ENCODE measurements around the gene ITPR1.

ITPR1 gene

DNA sequence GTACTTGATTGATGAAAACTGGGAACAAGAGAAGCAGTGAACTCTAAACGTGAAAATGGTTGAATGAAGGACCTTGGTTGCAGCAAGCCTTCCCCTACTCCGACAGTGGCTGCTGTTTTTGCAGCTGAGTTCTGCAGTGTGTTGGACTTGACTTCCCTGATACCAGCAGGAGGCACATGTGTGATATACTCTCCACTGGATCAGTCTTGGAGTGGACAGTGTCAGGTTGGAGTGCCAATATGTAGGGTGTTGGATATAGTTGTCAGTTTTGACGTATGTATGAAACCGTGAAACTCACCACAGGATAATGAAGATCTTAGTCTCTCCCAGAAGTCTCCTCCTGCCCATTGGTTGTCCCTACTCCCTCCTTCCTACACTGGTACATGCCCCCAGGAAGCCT, 106.5 kb downstream of the ITPR1 start:
- DNase-seq: no peak

DNA sequence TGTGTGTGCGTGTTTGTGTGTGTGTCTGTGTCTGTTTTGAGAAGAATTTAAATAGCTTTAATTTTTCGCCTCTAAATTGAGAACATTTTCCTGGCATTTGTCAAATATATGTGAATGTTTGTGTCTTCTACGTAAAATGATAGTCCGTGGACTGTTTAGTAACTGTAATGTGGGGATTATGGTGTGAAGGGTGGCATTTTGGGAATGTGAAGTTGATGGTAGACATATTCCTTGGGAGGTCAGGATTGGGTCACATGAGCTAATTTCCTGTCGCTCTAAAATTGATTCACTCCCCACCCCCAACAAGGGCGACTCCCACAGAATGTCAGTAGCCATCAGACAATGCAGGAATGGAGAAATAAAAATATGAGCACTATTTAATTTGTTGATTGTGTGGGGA, 107.3 kb downstream of the ITPR1 start:
- no peak for DNase-seq

DNA sequence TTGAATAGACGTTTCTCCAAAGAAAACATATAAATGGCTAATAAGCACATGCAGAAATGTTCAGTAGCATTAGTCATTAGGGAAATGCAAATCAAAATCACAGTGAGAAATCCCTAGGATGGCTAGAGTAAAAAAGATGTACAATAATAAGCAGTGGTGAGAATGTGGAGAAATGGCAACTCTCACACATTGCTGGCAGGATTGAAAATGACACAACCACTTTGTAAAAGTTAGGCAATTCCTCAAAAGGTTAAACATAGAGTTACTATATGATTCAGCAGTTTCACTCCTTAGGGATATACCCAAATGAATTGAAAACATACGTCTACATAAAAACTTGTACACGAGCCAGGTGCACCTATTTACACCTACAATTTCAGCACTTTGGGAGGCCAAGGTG, 108.7 kb downstream of the ITPR1 start:
- DNase-seq: no peak

DNA sequence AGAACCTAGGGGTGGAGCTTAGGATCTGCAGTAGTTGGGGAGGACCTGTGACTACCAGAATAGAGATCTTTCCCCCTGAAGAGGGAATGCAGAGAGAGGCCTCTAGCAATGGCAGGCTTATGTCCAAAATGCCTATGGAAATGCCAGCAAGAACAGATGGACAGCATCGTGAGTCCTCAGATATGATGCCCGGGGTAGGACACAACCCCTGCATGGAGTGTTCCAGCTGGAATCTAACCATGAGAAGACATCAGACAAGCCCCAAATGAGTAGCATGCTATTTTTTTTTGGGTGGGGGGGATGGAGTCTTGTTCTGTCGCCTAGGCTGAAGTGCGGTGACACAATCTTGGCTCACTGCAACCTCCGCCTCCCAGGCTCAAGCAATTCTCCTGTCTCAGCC, 111.5 kb downstream of the ITPR1 start:
- DNase-seq: no peak

DNA sequence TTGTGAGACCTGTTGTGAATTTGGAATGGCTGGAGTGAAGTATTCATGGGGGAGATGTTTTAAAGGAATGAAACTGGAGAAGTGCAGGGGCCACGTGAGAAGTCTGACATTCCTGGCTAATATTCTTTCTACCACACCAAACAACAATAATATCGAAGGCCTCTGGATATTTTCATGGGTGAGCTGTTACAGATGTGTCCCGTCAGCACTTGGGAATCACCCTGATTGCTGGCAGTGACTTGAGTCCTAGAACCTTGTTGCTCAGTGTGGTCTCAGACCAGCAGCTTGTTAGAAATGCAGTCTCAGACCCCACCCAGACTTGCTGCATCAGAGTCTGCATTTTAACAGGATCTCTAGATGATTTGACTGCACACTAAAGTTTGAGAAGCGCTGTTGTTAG, 113.8 kb downstream of the ITPR1 start:
- no peak for DNase-seq

DNA sequence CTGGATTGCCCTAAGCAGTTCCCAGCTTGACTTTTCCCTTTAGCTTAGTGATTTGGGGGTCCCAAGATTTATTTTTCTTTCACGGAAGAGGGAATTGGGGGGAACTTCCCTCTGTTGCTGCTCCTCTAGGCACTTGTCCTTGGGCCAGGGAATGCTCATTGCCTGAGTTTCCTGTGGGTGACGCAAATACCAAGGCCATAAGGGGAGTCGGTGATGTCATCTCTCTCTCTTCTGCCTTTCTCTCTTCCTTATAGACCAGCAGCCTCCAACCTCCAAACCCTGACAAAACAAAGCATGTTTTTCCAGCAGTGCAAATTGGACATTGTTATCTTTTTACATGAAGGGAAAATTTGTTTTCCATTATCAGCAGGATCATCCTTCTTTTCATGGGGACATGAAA, 120.2 kb downstream of the ITPR1 start:
- DNase-seq: no peak

DNA sequence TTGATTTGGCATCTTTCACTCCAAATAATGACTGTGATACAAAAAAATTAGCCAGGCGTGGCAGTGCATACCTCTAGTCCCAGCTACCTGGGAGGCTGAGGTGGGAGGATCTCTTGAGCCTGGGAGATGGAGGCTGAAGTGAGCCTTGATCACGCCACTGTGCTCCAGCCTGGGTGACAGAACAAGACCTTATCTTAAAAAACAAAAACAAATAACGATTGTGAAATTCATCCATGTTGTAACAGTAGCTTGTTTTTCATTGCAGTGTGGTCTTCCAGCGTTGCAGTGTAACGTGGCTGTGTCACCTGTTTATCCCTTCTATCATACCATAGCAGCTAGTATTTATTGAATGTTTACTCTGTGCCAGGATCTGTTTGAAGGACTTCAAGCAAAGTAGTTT, 120.9 kb downstream of the ITPR1 start:
- DNase-seq: no peak

DNA sequence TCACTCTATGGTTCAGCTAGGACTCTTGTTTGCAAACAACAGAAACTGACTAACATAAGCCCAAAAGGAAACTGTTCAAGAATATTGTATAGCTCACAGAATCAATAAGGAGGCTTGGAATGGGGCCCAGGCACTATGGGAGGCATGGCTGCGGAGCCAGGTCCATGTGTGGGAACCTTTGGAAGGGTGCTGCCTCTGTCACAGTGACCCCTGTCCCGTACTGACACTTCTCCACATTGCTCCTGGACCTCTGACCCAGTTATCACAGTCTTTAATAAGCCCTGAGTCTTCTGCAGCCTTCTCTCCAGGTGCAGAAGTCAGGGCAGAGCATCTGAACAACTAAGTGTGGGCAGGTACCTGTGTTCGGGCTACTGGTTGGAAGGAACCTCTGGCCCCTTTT, 121.8 kb downstream of the ITPR1 start:
- no peak for DNase-seq

DNA sequence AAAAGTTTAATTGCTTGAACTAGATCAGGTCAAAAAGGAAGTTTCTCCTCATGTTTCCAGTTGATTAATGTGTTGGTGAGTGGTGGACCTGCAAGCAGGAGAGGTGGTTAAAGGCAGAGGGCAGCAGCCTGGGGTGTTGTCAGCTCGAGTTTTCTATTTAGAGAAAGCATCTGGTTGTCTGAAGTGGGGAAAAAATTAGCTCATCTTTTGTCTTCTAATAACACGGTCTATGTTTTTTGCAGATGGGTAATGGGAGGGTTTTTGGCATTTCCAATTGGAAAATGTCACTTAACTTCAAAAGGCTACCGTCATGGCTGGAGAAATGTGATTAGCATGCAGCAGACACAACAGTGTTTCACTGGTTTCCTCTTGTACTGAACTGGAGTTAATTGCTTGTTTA, 122.6 kb downstream of the ITPR1 start:
- DNase-seq: no peak

DNA sequence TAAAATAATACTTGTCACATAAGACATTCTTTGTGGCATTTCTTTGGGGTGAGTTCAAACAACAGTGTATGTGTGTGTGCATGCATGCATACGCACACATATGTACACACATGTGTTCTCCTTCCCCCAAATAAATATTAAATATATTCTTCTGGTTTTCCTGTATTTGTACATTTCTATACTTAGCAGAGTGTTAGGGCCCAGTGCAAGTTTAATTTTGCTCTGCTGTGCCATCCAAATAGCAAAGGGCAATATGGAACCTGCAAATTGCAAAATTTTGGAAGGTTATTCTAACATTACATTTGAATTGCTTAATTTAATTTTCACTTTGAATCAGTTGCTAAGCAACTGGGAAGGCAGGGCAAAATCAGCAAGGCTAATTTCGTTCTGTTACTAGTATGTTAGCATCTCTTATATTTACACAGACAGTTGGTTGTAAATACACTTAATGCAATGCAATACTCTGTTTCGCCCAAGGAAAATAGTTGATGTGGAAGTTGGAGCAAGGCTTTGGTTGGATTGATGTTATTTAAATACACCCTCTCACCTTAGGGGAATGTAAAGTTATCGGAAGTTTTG, 130.4 kb downstream of the ITPR1 start:
- DNase-seq: no peak

DNA sequence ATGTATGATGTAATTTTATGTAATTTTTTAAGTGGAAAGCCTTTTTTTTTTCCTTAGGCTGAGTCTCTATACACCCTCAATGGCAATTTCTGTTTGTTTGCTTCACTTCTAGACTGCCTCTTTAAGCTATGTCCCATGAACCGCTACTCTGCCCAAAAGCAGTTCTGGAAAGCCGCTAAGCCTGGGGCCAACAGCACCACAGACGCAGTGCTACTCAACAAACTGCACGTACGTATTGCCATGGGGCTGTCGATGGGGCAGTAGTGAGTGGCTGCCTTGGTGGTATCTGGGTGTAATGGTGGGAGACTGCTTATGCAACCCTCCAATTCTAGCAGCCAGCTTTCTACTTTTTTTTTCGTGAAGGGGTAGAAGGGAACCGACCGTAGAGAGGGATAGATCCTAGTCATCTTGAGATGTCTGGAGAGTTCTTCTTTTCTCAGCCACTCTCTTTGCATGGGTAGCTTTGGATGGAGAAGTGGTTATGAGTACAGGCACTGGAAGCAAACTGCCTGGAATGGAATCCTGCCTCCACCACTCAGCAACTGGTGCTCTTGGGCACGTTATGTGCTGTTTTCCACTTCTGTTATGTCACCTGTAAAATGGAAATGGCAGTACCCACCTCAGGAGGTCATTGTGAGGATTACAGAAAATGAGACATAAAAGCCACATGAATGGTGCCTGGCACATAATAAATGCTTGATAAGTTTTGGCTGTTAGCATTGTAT, 134.7 kb downstream of the ITPR1 start:
- no peak for DNase-seq

DNA sequence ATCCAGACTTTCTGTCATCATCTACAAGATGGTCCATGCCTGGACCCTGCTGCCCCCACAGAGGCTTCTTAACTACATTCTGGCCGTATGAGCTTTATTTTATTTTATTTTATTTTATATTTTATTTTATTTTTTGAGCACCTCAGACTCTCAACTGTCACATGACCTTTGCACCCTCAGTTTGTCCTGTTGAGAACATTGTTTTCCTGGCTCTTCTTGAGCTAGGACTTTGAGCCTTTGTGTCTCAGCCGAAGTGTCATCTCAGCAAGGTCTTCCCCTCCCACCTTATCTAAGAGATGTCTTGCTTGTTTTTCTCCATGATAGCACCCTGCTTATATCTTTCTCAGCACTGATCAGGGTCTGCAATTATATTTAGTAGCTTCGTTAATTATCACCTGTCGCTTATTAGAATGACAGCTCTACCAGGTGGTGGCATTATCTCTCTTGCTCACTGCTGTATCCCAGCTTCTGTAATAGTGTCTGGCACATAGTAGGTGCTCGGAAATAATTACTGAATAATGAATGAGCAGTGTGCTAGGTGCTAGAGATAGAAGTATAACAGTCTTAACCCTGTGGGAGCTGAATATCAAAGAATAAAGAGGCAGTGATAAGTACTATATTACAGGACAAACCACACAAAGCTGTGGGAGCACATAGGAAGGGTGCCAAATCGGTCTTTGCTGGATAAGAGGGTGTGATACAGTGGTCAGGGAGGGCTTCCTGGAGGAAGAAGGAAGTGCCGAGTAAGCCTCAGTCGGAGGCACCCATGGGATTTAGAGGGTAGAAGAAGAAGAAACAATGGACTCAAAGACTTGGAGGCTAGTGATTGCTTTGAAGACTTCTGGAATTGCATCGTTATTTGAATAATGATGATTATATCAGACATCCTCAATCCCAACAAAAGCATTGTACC, 136.2 kb downstream of the ITPR1 start:
- no peak for DNase-seq

DNA sequence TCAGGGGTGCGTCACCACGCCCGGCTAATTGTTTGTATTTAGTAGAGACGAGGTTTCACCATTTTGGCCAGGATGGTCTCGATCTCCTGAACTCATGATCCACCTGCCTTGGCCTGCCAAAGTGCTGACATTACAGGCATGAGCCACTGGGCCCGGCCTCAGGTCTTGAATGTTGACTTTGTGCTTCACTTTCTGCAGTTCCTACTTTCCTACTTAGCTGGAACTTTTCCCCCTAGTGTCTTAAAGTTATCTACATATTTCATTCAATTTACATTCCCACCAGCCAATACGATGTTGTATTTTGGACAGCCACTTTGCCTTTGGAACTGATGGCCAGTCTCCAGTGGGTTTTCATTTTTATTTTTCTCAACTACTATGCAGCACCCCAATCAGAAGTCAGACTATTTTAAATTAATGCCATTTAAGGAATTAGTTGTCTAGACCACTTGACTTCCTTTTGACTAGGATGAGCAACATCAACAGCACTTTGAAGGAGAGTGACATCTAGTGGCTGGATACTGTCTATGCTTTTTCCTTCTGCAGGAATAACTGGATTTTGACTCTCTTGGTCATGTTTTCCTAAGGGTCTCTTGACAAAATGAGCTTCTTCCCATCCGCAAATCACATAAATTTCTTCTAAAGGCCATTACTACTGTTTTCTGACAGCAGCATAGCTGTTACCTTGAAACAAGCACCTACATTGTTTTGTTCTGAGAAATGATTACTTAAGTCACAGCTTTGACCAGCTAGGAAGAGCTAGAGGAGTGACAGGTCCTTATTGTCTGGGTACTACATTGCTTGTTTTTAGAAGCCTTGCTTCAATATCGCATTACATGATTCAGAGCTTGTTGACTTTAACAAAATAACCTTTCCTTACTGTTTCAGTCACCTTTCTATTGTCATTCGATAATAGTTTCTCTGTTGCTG, 140.2 kb downstream of the ITPR1 start:
- no peak for DNase-seq

DNA sequence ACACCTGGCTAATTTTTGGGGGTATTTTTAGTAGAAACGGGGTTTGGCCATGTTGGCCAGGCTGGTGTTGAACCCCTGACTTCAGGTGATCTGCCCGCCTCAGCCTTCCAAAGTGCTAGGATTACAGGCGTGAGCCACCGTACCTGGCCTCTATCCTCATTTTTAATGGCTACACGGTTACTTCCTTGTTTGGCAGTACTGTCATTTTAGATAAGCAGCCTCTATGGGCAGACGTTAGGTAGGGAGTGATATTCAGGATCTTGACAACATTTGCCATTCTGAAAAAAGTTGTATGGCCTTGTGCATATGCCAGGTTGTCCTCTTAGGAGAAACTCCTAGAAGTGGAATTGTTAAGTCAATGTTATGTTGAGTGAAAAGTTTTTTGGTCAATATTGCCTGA, 141.7 kb downstream of the ITPR1 start:
- DNase-seq: no peak

DNA sequence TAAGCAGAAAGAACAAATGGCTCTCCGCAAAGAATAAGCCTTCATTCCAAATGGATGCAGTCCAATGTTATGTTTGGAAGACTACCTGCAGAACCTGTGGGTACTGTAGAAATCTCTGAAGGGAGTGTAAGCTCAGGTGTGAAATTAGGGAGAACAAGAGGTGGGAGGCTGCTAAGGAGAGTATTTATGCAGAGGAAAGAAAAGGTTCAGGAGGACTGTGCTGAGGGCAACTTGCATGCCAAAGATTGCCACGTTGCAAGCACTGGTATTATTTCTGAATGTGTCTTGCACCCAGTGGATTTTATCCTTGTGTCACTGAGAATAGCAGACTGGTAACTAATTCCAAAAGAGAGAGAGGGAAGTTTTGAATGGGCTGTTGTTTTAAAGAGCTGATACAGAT, 144.1 kb downstream of the ITPR1 start:
- no peak for DNase-seq

DNA sequence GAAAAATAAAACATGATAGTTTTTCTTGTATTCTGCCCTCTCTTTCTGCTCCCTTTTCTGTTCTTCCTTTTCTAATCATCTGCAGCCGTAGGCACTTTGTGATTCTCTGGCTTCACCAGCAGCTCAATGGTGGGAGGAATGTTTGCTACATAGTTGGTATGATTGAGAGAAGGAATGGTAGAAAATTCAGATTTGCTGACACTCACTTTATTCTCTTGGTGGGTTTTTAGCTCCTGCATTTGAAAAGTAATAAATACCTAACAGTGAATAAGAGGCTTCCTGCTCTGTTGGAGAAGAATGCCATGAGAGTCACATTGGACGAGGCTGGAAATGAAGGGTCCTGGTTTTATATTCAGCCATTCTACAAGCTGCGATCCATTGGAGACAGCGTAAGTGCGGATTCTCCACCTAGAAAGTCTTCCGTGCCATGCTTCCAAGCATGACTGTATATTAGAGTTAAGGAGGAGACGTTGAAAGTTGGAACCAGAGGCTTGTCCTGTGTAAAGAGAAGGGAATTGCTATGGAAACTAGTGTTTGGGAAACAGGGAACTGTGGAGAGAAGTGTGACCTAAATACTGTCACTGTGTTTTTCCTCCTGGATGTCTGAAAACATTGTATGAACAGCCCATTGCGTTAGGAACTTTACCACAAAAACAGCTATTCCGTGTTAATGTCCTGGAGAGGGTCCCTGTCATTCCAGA, 148.9 kb downstream of the ITPR1 start:
- DNase-seq: no peak

DNA sequence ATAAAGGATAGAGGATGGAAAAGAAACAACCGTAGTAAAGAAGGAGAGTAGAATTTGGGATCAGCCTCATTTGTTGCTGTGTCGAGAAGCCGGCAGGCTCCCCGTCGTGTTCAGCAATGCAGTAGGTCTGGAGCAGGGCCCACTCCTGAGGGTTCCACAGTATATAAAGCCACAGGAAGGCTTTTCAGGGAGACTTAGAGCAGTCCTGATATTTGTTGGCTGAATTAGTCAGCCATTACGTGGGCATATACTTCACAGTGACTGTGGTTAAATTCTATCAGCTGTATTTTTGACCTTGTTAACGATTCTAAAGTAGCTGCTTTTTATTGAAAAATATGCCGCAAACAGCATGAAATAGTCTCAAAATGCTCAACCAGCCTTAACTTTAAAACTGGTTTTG, 149.5 kb downstream of the ITPR1 start:
- no peak for DNase-seq

DNA sequence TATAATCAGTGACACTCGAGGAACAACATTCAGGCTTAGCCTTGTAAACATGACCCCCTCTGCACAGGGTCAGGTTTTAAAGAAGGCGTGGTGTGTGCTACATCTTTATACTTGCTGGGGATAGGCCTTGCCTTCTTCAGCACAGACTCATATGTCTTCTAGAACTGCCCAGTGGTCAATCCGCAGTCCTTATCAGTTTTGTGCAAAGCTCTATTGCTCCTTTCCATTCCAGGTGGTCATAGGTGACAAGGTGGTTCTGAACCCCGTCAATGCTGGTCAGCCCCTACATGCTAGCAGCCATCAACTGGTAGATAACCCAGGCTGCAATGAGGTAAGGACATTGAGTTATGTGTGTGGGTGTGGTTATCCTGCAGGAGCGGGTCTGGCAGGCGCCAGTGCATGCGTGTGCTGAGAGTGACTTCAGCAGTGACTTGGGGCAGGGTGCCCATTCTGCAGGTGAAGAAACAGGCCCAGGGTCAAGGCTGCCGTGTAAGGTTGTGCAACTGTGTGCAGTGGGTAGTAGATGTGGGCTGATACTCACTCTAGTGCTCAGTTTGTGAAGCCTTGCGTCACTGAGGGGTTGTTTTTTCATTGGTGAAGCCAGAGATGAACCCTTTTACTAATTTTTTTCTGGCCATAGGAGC, 150.9 kb downstream of the ITPR1 start:
- DNase-seq: no peak

DNA sequence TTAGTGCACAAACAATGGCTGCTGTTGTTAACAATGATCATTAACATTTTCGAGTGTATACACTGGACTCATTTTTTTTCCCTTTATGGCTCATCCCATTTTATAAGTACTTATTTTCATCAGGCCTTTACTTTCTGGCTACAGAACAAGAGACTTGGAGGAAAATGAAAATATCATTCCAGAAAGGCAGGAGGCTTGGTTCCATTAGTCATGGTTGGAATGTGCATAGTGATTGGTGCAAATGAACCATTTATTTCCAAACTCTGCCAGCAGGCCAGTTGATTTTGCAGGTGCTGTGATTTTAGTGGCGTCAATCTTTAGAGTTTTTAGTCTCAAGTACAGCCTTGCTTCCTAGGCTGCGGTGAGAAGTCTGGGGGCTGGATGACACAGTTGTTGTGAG, 151.8 kb downstream of the ITPR1 start:
- no peak for DNase-seq

DNA sequence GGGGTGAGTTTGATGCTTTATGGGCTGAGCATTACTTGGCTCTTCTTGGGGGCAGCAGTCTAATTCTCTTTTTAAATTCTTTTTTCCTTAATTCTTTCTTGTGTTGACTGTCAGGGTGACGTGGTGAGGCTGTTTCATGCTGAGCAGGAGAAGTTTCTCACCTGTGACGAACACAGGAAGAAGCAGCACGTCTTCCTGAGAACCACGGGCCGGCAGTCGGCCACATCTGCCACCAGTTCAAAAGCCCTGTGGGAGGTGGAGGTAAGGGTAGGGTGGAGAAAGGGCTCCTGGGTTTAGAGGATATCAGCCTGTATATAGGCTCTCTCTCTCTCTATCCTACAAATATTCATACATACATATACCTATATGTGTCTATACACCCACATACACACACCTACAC, 152.3 kb downstream of the ITPR1 start:
- peak; percentile 18 for DNase-seq

DNA sequence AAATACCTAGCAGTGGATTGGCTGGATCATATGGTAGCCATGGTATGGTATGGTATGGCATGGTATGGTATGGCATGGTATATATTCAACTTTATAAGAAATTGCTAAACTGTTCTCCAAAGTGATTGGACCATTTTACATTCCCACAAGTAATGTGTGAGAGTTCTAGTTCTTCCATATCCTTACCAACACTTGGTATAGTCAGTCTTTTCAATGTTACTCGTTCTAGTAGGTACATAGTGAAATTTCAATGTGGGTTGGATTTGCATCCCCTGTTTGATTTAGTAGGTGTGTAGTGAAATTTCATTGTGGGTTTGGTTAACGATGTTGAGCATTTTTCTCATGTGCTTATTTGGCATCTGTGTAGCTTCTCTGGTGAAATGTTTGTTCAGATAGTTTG, 154.3 kb downstream of the ITPR1 start:
- DNase-seq: no peak

Data from stimulated activated CD4-positive, alpha-beta T cell treated with anti-CD3 and anti-CD28 coated beads, Interleukin-1b, Interleukin-23, amount 100 ng/mL, for 48 hours (primary cell).